Ovary (tissue), 3 donors: ENCODE data around the gene ATG2A.

Experiments
- CTCF ChIP-seq, 3 donors: fragments of 450-650 bp in 2 of 3; fragments of 200-600 bp in 1 of 3; IDR thresholded peaks; one replicate each; pipeline versions ENCODE4 v1.5.1 to v1.8.0; 2016 to 2022; ENCODE audit warnings: antibody characterized with exemption in 3 of 3, mild to moderate bottlenecking in 1 of 3
- EP300 ChIP-seq: sonication (generic); formaldehyde crosslinking; IDR thresholded peaks from one replicate; pipeline ENCODE4 v1.6.1; 2017; ENCODE audit warnings: antibody characterized with exemption
- donor health status: DM: no; HTN: no; CAD: no.

- TF ChIP-seq CTCF (IDR thresholded peaks at IDR 0.05), result no peak
- TF ChIP-seq EP300, result no peak
These were observed 52.9 kb downstream of the ATG2A start for GRCh38 chr11:64864135-64864472.
